HepG2 (cell line): ENCODE results near the gene XRCC5. TPM values are rescaled to one million over a fixed set of nuclear protein-coding genes. Genes with fewer than 3 reads are reported as not detected.

Source experiments
- ATAC-seq: fragments of 200-7000 bp; cut with Tn5 transposase; 3 replicates; pipeline ENCODE4 v1.9.1; 2020; ENCODE audit warnings: mild to moderate bottlenecking, moderate library complexity
- BruUV-seq: library from RNA; stranded (reverse); fragments of 400-500 nt; replicated peaks from 2 replicates; lab custom pipeline; 2021; lab: Mats Ljungman, UMichigan
- CTCF ChIA-PET: fragments of 300-600 bp; formaldehyde crosslinking; extraction: SDS; loops from one replicate; lab custom pipeline; 2021; ENCODE audit warnings: low total read pairs, inconsistent platforms, low intra/inter-chr PET ratio; lab: Yijun Ruan, JAX
- POLR2A ChIA-PET: fragments of 350-600 bp; sonication (Branson Sonifier 250); formaldehyde crosslinking; loops from one replicate; lab custom pipeline; 2020; ENCODE audit warnings: antibody characterized with exemption, inconsistent platforms; lab: Yijun Ruan, JAX
- DNase-seq: peaks from one replicate; pipeline ENCODE4 v3.0.0-alpha.2; 2015; ENCODE audit warnings: low spot score
- FAIRE-seq: peaks from 3 replicates; lab custom pipeline; 2011; peaks lifted over from hg19 to GRCh38; lab: Jason Lieb, UNC
- H2AFZ ChIP-seq: one replicate; pipeline ENCODE4 v1.6.1; 2011; ENCODE audit warnings: low read length, inconsistent platforms
- H3K27ac ChIP-seq: fragments of 300-600 bp; 3 replicates; pipeline ENCODE4 v1.8.0; 2011; ENCODE audit warnings: mixed run types, mild to moderate bottlenecking, mixed read lengths, low read length, inconsistent platforms; ENCODE audit not compliant: insufficient read depth; ENCODE audit errors: extremely low read length
- H3K27me3 ChIP-seq, 2 experiments: fragments of 200-600 bp in 1 of 2; 2 replicates in 1 of 2; 3 replicates in 1 of 2; pipeline versions ENCODE4 v1.6.0 to v1.8.0; 2011; ENCODE audit warnings: low read length in 2 of 2, mild to moderate bottlenecking in 2 of 2, moderate library complexity in 2 of 2, inconsistent platforms in 1 of 2; ENCODE audit not compliant: insufficient read depth in 2 of 2, control insufficient read depth in 1 of 2
- H3K36me3 ChIP-seq, 2 experiments: fragments of 200-600 bp in 1 of 2; replicated peaks in 1 of 2; 2 replicates in 1 of 2; 3 replicates in 1 of 2; pipeline versions ENCODE4 v1.5.1 to v1.8.0; 2011; ENCODE audit warnings: low read length in 2 of 2, inconsistent platforms in 1 of 2; ENCODE audit not compliant: insufficient read depth in 2 of 2, control insufficient read depth in 1 of 2
- H3K4me1 ChIP-seq: 2 replicates; pipeline ENCODE4 v1.5.1; 2012; ENCODE audit warnings: low read length, inconsistent platforms; ENCODE audit not compliant: insufficient read depth
- H3K4me2 ChIP-seq: 2 replicates; pipeline ENCODE4 v1.6.0; 2011; ENCODE audit warnings: low read depth, low read length, inconsistent platforms
- H3K4me3 ChIP-seq, 3 experiments: fragments of 200-600 bp in 1 of 3; sonication (generic), shearing (Covaris generic) in 1 of 3; replicated peaks in 1 of 3; 2 replicates each; pipeline ENCODE4 v1.5.1; 2011 to 2016; ENCODE audit warnings: low read length in 3 of 3, inconsistent platforms in 2 of 3, low read depth in 2 of 3, mild to moderate bottlenecking in 2 of 3, control low read depth in 1 of 3, mixed read lengths in 1 of 3; ENCODE audit not compliant: insufficient read depth in 1 of 3
- H3K79me2 ChIP-seq: one replicate; pipeline ENCODE4 v1.6.1; 2011; ENCODE audit warnings: low read length, inconsistent platforms; ENCODE audit not compliant: insufficient read depth
- H3K9ac ChIP-seq: 2 replicates; pipeline ENCODE4 v1.6.0; 2011; ENCODE audit warnings: mild to moderate bottlenecking, low read depth, low read length, inconsistent platforms; ENCODE audit not compliant: insufficient read depth
- H3K9me3 ChIP-seq: 2 replicates; pipeline ENCODE4 v1.5.1; 2012; ENCODE audit warnings: mild to moderate bottlenecking, low read length
- H4K20me1 ChIP-seq: 2 replicates; pipeline ENCODE4 v1.6.0; 2011; ENCODE audit warnings: inconsistent platforms, mild to moderate bottlenecking, low read length, moderate library complexity; ENCODE audit not compliant: insufficient read depth
- AFF4 ChIP-seq: sonication (generic); formaldehyde crosslinking; IDR thresholded peaks from 2 replicates; pipeline ENCODE4 v1.4.0; 2020; ENCODE audit warnings: missing genetic modification reagents
- FLYWCH1 ChIP-seq: sonication (generic); formaldehyde crosslinking; IDR thresholded peaks from 2 replicates; pipeline ENCODE4 v1.8.1; 2023; ENCODE audit warnings: mild to moderate bottlenecking, missing genetic modification reagents
- PAWR ChIP-seq: sonication (generic); formaldehyde crosslinking; IDR thresholded peaks from 2 replicates; pipeline ENCODE4 v1.4.0; 2020; ENCODE audit warnings: missing genetic modification reagents, mild to moderate bottlenecking, borderline replicate concordance
- RBM39 ChIP-seq: fragments of 200-400 bp; formaldehyde crosslinking; IDR thresholded peaks from one replicate; pipeline ENCODE4 v1.6.1; 2018; ENCODE audit warnings: antibody characterized with exemption, mild to moderate bottlenecking, low read depth, low read length; ENCODE audit not compliant: poor library complexity, severe bottlenecking
- ZNF646 ChIP-seq: sonication (generic); formaldehyde crosslinking; IDR thresholded peaks from 2 replicates; pipeline ENCODE4 v1.9.0; 2021; ENCODE audit warnings: mild to moderate bottlenecking, missing genetic modification reagents
- WGBS: methylation state at CpG from one replicate; pipeline ENCODE4 v1.1.6; 2017; ENCODE audit warnings: low lambda C conversion rate; 5-methylcytosine and 5-hydroxymethylcytosine counted together
- in situ Hi-C: cut with HindIII; loops from 2 replicates; pipeline ENCODE4 v1.10.0; 2017; ENCODE audit warnings: low pct_unique_long_range_greater_than_20kb; ENCODE audit not compliant: extremely low pct_ligation_motif_present
- intact Hi-C: fragments of 100-400 bp; cut with micrococcal nuclease; formaldehyde crosslinking; loops from one replicate; pipeline ENCODE4 v1.10.0; 2022; ENCODE audit not compliant: unreplicated experiment
- polyA plus RNA-seq, 8 experiments: library from polyadenylated mRNA; depleted of rRNA in 3 of 8; stranded (reverse) in 7 of 8; unstranded in 1 of 8; fragments of >200 nt; fragmentation: Illumina TruSeq in 4 of 8; extraction: Trizol in 4 of 8; gene quantifications; 2 replicates each; pipeline versions ENCODE4 v1.2.1 to v1.2.3, GENCODE V29; 2011 to 2016; ENCODE audit warnings: low read depth in 4 of 8, missing spikeins in 1 of 8, mixed read lengths in 1 of 8; ENCODE audit not compliant: insufficient read depth in 1 of 8
- total RNA-seq, 5 experiments: library from RNA; depleted of rRNA; stranded (reverse); fragments of >200 nt; fragmentation: Illumina TruSeq; extraction: Trizol; gene quantifications; 2 replicates each; pipeline ENCODE4 v1.2.3, GENCODE V29; 2016; ENCODE audit warnings: low read depth in 1 of 5
- TF ChIP-seq, protein P1 (sequence below): sonication (generic); formaldehyde crosslinking; IDR thresholded peaks from 2 replicates; pipeline ENCODE4 v1.8.0; 2022; ENCODE audit warnings: missing genetic modification reagents, mild to moderate bottlenecking, moderate library complexity, borderline replicate concordance

Gene XRCC5
- total and polyA plus RNA-seq, 2 of the 13 experiments (the other 11 are each of a cell fraction or from before 2014, with no cell fraction given) = 264 to 454 TPM

GRCh38 chr2:216219861-216220260, 110.7 kb downstream of the XRCC5 start:
- Histone ChIP-seq H3K4me2 (no peak overlapping the region), H3K79me2 (no peaks in the 10 kb centered on the region), H3K36me3 (no peaks in the 10 kb centered on the region), H3K27me3 (no peaks in the 10 kb centered on the region; a peak in 1 of 5 replicates), H3K9me3 (no peaks in the 10 kb centered on the region), H4K20me1 (no peaks in the 10 kb centered on the region), H3K27ac (no peak overlapping the region), H3K4me1 (no peaks in the 10 kb centered on the region), H2AFZ (no peak overlapping the region), H3K4me3 (no peak overlapping the region), H3K9ac (no peak overlapping the region)
- 93% methylated on average over 6 of the region's 6 CpGs for WGBS
- DNase-seq (no peak), FAIRE-seq (no peak), ATAC-seq (no peak)
- in situ Hi-C loops (no loop called here), intact Hi-C loops (loop anchor here (5.0 kb wide), 1 partner anchor 182 kb away; no protein-coding TSS in a partner anchor)
- ChIA-PET CTCF (no interaction called here), POLR2A (no interaction called here)
- no TSS peak for BruUV-seq
- TF ChIP-seq PAWR (CRISPR knock-in tag) (no peak), RBM39 (no peak), ZNF646 (CRISPR knock-in tag) (no peak), AFF4 (CRISPR knock-in tag) (no peak), FLYWCH1 (CRISPR knock-in tag) (no peak)
- TF ChIP-seq, protein P1, sequence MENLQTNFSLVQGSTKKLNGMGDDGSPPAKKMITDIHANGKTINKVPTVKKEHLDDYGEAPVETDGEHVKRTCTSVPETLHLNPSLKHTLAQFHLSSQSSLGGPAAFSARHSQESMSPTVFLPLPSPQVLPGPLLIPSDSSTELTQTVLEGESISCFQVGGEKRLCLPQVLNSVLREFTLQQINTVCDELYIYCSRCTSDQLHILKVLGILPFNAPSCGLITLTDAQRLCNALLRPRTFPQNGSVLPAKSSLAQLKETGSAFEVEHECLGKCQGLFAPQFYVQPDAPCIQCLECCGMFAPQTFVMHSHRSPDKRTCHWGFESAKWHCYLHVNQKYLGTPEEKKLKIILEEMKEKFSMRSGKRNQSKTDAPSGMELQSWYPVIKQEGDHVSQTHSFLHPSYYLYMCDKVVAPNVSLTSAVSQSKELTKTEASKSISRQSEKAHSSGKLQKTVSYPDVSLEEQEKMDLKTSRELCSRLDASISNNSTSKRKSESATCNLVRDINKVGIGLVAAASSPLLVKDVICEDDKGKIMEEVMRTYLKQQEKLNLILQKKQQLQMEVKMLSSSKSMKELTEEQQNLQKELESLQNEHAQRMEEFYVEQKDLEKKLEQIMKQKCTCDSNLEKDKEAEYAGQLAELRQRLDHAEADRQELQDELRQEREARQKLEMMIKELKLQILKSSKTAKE = no peak
